NCI-H526 treated with DMSO at 0.1 percent for 48 hours (cell line): ENCODE data around the gene C19orf53.

Source experiments
- DNase-seq: peaks from one replicate; lab custom pipeline; 2025; lab: John Stamatoyannopoulos, UW

The C19orf53 gene

DNA sequence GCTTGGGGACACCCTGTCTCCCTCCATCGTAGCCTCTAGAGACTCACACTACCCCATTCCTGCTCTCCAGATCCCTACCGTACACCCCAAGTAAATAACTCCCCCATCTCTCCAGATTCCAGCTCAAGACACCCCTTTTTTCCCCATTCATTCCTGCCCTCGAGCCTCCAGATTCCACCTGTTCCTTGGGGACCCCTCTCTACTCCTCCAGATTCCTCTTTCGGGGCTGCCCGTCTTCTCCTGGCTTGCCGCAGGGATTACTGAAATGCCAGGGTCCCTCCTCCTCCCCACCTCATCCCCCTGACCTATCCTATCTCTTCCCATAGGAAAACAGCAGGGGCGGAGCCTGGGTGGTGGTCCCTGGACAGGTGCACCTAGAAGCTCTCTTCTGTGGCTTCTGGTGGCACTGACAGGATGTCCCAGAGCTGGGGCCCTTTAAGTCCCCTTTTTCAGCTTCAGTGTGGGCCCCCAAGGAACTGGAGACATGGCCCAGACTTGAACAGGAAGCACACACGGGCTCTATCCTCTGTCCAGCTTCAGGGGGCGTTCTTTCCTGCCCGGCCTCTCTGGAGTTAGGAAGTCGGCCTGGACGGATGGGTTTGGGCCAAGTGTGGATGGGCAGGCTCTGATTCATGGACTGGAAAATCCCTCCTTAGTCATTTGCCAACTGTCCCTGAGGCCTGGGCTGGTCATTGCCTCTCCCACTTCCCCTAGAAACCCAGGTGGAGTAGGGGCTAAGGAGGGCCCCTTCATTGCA, 22.2 kb downstream of the C19orf53 start:
- DNase-seq, result no peak

DNA sequence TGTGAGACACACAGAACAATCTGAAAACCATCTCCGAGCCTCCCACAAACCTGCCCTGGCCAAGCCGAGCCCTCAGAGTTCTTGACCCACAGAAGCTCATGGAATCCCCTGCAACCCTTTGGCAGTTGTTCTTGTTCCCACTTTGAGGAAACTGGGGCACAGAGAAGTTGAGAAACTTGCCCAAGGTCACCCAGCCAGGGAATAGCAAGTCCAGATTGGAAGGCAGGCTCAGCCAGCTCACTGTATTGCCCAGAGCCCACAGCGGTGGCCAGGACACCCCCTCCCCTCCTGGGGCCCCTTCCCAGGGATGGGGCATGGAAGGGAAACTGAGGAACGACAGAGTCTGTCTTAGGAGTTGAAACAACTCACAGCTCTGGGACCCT, 22.8 kb downstream of the C19orf53 start:
- DNase-seq, result no peak

DNA sequence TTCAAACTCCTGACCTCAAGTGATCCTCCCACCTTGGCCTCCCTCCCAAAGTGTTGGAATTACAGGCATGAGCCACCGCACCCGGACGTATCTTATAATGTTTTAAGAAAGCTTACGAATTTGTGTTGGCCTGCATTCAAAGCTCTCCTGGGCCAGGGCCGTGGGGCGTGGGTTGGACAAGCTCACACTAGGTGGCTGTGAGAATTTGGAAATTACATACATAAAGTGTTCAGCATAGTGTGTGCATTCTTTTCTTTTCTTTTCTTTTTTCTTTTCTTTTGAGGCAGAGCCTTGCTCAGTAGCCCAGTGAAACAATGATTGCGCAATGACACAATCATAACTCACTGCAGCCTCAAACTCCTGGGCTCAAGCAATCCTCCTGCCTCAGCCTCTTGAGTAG, 23.6 kb downstream of the C19orf53 start:
- no peak for DNase-seq

DNA sequence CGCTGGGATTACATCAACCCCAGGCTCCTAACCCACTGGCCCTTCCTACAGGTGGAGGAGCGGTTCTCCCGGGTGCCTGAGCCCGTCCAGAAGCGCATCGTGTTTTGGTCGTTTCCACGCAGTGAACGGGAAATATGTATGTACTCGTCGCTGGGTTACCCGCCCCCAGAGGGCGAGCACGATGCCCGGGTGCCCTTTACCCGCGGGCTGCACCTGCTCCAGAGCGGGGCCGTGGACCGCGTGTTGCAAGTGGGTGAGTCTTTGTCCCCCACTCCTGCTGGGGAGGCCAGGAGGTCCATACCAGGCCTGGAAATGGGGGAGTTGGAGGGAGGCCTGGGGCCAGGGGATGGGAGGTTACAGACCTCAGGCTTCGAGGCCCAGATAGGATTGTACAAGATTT, 25.4 kb downstream of the C19orf53 start:
- no peak for DNase-seq

DNA sequence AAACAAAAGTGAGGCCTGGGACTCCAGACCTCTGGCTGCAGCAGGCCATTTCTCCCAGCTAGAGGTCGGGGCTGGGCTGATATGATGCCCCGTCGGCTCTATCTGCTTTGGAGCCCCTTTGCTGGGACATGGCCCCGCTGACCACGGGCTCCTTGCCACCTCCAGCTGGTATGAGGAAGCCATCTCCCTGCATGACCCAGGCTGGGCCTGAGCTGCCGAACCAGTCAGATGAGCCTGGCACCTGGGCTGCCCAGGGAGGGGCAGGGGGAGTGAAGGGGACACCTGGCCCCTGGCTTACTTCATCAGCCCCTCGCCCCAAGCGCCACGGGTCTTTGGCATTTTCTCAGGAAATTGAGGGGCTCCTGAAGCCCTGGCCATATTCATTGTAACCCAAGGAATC, 28.8 kb downstream of the C19orf53 start:
- DNase-seq, result no peak

GRCh38 chr19:13804830-13805683, 30.8 kb downstream of the C19orf53 start:
- no peak for DNase-seq

DNA sequence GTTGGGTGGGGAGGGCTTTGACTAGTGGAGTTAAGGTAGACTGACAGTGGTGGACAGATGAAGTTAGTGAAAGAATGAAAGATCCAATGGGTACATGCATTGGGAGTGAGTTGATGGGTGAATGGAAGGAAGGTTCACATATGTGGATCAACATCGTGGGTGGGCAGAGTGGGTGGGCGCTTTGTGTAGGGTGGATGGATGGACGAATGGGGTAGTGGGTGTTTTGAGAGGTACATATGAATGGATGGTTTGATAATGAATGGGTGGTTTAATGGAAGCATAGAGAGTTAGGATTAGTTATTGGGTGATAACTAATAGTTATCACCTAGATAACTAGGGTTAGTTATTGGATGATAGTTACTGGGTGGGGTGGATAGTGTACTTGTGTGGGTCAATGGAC, 32.5 kb downstream of the C19orf53 start:
- DNase-seq, result no peak

- no peak for DNase-seq
Observed at GRCh38 chr19:13807421-13808021, 33.3 kb downstream of the C19orf53 start.

DNA sequence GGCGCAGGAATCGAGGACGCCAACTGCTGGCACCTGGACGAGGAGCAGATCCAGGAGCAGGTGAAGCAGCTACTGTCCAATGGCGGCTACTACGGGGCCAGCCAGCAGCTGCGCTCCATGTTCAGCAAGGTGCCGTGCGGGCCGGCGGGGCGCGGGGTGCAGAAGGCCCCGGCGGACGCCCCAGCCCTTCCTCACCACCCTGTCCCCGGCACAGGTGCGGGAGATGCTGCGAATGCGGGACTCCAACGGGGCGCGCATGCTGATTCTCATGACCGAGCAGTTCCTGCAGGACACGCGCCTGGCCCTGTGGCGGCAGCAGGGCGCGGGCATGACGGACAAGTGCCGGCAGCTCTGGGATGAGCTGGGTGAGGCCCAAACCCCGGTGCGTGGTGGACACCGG, 34.6 kb downstream of the C19orf53 start:
- no peak for DNase-seq

DNA sequence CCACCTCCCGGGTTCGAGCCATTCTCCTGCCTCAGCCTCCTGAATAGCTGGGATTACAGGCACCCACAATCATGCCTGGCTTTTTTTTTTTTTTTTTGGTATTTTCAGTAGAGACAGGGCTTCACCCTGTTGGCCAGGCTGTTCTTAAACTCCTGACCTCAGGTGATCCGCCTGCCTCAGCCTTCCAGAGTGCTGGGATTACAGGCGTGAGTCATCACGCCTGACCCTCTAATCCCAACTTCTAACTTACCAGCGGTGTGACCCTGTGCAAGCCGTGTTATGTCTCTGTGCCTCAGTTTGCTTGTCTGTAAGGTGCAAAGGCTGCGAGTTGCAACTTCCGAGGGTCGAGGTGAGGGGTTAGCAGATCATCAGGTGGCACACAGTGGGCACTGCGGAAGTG, 38.3 kb downstream of the C19orf53 start:
- no peak for DNase-seq

DNA sequence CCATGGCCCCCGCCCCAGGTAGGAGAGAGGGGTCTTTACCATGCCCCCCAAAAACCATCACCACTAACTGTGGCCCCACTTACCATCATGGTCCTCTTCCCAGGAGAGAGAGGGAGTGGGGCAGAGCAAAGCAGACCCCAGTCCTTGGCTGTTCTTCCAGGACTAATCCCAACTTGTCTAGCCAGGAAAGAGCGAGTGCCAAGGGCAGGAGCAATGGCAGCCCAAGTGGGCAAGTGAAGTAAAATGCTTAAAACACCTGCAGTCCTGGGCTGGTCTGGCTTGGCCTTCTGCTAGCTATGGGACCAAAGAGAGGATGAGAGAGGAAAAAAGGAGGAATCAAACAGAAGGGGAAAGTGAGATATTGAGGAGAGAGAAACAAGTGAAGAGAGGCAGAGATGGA, 38.9 kb downstream of the C19orf53 start:
- no peak for DNase-seq

DNA sequence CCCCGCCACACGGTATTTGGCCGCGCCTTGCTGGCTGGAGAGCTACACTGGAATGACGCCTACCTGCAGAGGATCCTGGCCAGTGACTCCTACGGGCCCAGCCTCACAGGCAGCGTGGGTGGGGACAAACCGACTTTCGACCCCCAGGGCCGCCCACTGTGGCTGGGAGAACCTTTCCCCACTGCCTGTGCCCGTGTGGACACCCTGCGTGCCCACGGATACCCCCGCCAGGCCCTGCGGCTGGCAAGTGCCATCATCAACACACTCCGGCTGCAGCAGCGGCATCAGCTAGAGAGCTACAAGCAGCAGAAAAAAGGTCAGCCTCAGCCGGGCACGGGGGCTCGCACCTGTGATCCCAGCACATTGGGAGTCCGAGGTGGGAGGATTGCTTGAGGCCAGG, 40.3 kb downstream of the C19orf53 start:
- DNase-seq, result no peak

GRCh38 chr19:13817018-13817614, 42.9 kb downstream of the C19orf53 start:
- peak; percentile 45 for DNase-seq

GRCh38 chr19:13817615-13818371, 43.5 kb downstream of the C19orf53 start:
- DNase-seq, result peak; percentile 77

DNA sequence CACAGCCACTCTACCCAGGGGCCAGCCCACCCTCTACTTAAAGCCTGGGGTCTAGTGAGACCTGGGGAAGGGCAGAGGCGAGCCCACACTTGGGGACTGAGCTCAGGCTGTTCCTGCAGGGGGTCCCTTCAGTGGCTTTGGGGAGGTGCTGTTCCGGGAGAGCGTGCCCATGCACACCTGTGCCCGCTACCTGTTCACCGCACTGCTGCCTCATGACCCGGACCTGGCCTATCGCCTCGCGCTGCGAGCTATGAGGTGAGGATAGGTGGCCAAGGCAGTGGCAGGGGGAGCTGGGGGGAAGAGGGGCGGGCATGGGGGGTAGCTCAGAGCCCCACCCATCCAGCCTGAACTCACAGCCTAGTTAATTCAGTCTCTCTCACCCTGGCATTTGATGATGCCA, 45.0 kb downstream of the C19orf53 start:
- no peak for DNase-seq

GRCh38 chr19:13821292-13821691, 47.0 kb downstream of the C19orf53 start:
- no peak for DNase-seq

DNA sequence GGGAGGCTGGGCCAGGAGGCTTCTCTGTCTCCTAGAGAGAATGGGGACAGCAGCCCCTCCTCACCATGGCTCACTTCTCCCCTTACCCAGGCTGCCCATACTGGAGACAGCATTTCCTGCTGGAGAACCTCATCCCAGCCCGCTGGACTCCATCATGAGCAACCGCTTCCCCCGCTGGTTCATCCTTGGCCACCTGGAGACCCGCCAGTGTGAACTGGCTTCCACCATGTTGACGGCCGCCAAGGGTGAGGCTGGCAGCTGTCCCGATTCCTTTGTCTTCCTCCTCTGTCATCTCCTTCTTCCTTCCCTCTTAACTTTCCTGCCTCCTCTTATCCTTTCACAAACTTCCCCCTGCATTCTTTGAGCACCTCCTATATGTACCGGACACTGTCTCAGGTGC, 49.0 kb downstream of the C19orf53 start:
- no peak for DNase-seq

GRCh38 chr19:13823901-13824300, 49.6 kb downstream of the C19orf53 start:
- no peak for DNase-seq

DNA sequence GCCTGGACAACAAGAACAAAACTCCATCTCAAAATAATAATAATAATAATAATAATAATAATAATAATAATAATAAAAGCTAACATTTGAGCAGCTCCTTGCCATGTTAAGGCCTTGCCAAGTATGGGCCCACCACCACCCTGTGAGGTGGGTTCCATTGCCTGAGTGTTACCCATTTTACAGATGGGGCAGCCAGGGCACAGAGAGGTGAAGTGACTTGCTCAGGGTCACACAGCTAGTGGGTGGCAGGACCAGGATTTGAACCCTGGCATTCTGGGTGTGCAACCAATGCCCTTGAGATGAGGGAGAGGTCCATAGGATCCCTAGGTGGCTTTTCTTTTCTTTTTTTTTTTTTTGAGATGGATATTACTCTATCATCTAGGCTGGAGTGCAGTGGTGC, 50.4 kb downstream of the C19orf53 start:
- no peak for DNase-seq

DNA sequence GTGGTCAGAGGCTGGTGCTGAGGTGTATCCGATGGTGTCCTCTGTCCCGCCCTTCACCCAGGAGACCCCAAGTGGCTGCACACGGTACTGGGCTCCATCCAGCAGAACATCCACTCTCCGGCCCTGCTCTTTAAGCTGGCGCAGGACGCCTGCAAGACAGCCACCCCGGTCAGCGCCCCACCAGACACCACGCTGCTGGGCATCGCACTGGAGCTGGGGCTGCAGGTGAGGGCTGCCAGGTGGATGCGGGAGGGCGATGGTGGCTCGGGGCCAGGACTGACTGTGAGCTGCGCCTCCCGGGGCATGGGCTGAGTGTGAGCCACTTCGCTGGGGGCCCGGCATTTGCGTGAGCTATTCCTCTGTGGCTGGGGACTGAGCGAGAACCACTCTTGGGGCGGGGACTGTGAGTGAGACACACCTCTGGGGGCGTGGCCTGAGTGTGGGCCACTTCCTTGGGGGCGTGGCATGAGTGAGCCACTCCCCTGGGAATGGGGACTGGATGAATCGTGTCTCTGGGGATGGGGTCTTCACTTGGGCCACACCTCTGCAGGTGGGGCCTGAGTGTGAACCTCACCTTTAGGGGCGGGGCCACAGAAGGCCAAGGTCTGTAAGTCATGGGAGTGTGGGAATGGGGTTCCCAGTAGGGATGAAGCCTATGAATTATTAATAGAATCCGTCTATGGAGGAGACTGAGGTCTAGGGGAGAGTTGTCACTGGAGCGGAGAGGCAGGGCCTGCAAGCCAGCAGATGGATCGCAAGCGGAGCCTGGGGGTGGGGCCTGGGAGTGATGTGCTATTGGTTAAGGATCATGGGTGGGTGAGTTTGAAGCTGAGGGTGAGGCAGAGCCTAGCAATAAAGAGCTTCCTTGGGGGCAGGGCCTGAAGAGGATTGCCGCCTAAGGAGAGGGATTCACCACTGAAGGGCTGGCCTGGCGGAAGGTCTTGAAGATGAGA, 51.5 kb downstream of the C19orf53 start:
- DNase-seq, result no peak
